ENCODE measurements around the gene ASIC3.
A peak's percentile ranks its signal among the peaks of the same experiment; 100 is the strongest.
"Not testable (repeated sequence)": the region's sequence is repeated elsewhere in the genome, so short reads cannot be mapped to it uniquely, and the experiment has no call there.

Gene ASIC3

GRCh38 chr7:151047976-151048815 is at the start of gene ASIC3:
Gene ASIC3 (plus strand): TSS chr7:151048531. CDS start chr7:151048886, 355 bp downstream.
- H3K27ac ChIP-seq: no peak within 1 kb of the TSS
- H3K4me3 ChIP-seq: no peak within 1 kb of the TSS

GRCh38 chr7:150999001-150999400 is 49.3 kb upstream of the ASIC3 start:
- H3K4me3 ChIP-seq: no peak overlapping the region
- H3K27ac ChIP-seq: no peak overlapping the region

GRCh38 chr7:150999497-151000230 is 48.7 kb upstream of the ASIC3 start:
- Histone ChIP-seq H3K27ac (no peak overlapping the region), H3K4me3 (no peak overlapping the region)

- no peak overlapping the region for H3K4me3 ChIP-seq
- no peak overlapping the region for H3K27ac ChIP-seq
Measured at GRCh38 chr7:151000897-151001495, 47.3 kb upstream of the ASIC3 start.

GRCh38 chr7:151001546-151001945 is 46.8 kb upstream of the ASIC3 start:
- no peak overlapping the region for H3K27ac ChIP-seq
- no peak overlapping the region for H3K4me3 ChIP-seq

- H3K4me3 ChIP-seq: no peak overlapping the region
Measured at GRCh38 chr7:151003572-151003971, 44.8 kb upstream of the ASIC3 start.

GRCh38 chr7:151005566-151005965 is 42.8 kb upstream of the ASIC3 start:
- H3K27ac ChIP-seq: no peak overlapping the region

More at GRCh38 chr7:151003572-151003971, 44.8 kb upstream of the ASIC3 start:
- H3K27ac ChIP-seq: no peak overlapping the region

GRCh38 chr7:151006590-151007300 is 41.6 kb upstream of the ASIC3 start:
- peak overlapping the region in 9 of 21 experiments; percentile 11 to 75 (median 41) for H3K27ac ChIP-seq

More at GRCh38 chr7:151005566-151005965, 42.8 kb upstream of the ASIC3 start:
- H3K4me3 ChIP-seq: no peak overlapping the region

GRCh38 chr7:151007469-151007898 is 40.8 kb upstream of the ASIC3 start:
- H3K4me3 ChIP-seq: no peak overlapping the region
- peak overlapping the region in 12 of 21 experiments; percentile 11 to 75 (median 41) for H3K27ac ChIP-seq

More at GRCh38 chr7:151006590-151007300, 41.6 kb upstream of the ASIC3 start:
- no peak overlapping the region for H3K4me3 ChIP-seq

GRCh38 chr7:151008143-151008510 is 40.2 kb upstream of the ASIC3 start:
- Histone ChIP-seq H3K4me3 (peak overlapping the region in 2 of 7 experiments; percentile 4 to 15), H3K27ac (peak overlapping the region in 8 of 21 experiments; percentile 0 to 75 (median 56))

- peak overlapping the region in 2 of 7 experiments; percentile 4 to 15 for H3K4me3 ChIP-seq
- peak overlapping the region in 8 of 21 experiments; percentile 0 to 75 (median 58) for H3K27ac ChIP-seq
Measured at GRCh38 chr7:151008511-151009323, 39.6 kb upstream of the ASIC3 start.

- Histone ChIP-seq H3K27ac (peak overlapping the region in 5 of 21 experiments; percentile 1 to 75 (median 61)), H3K4me3 (no peak overlapping the region)
Measured at GRCh38 chr7:151009327-151010036, 38.8 kb upstream of the ASIC3 start.

- H3K27ac ChIP-seq: peak overlapping the region in 4 of 21 experiments; percentile 18 to 72 (median 51)
- no peak overlapping the region for H3K4me3 ChIP-seq
Measured at GRCh38 chr7:151010037-151010306, 38.4 kb upstream of the ASIC3 start.

- H3K27ac ChIP-seq: peak overlapping the region in 7 of 21 experiments; percentile 1 to 72 (median 47)
- H3K4me3 ChIP-seq: no peak overlapping the region
Measured at GRCh38 chr7:151010307-151011096, 37.8 kb upstream of the ASIC3 start.

- Histone ChIP-seq H3K27ac (peak overlapping the region in 3 of 21 experiments; percentile 1 to 72 (median 55)), H3K4me3 (no peak overlapping the region)
Measured at GRCh38 chr7:151011097-151011409, 37.3 kb upstream of the ASIC3 start.

- H3K4me3 ChIP-seq, H3K27ac ChIP-seq: not testable (repeated sequence)
Measured at GRCh38 chr7:151011616-151012015, 36.7 kb upstream of the ASIC3 start.

- H3K27ac ChIP-seq: peak overlapping the region in 1 of 21 experiments; percentile 34
- H3K4me3 ChIP-seq: no peak overlapping the region
Measured at GRCh38 chr7:151012031-151012692, 36.2 kb upstream of the ASIC3 start.
